Measurements from ENCODE around the gene CD70.
"Not testable (repeated sequence)": the region's sequence is repeated elsewhere in the genome, so short reads cannot be mapped to it uniquely, and the experiment has no call there.

GRCh38 chr19:6640333-6640732 lies 49.4 kb upstream of the CD70 start:
- not testable (repeated sequence) for TF ChIP-seq CTCF (conservative IDR thresholded peaks at IDR 0.05); ZFX (IDR thresholded peaks at IDR 0.05)
